ENCODE data around the gene FAM227A. TPM values are rescaled to one million over a fixed set of nuclear protein-coding genes. Genes with fewer than 3 reads are reported as not detected.

The FAM227A gene
- total RNA-seq, 2 experiments from 2014 or later: 0.12 to 0.40 TPM

DNA sequence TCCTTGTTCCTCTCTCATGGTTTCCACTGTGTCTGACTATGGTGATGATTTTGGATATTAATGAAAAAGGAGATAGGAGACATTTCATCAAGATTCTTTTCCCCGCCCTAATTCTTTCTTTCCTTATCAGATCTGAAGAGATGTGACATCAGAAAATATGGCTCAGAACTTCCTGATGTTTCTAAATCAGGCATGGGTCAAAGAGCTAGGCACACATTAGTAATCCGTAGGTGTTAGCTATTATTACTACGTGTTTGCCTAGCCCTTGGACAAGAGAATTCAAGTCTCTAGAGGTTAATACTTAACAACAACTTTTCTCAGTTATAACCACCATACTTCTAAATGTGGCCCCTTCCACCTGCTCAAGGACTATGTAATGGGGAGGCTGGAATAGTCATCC is 38.7 kb upstream of the FAM227A start:
- H3K27me3 Mint-ChIP-seq: no peaks in the 10 kb centered on the region
- H3K4me1 Mint-ChIP-seq: peaks cover 58% of the 10 kb centered on the region
- no peak overlapping the region for H3K4me3 Mint-ChIP-seq
- no peak for ATAC-seq
- peaks cover 56% of the 10 kb centered on the region for H3K36me3 Mint-ChIP-seq
- no peaks in the 10 kb centered on the region for H3K9me3 Mint-ChIP-seq (ENCODE audit: low read depth)
- DNase-seq: no peak
- CTCF ChIA-PET: interaction anchor here (0.8 to 1.0 kb wide), 3 partner anchors 13 to 72 kb away, joined by 3 to 4 read pairs (median 3); partner anchors contain the start of gene TOMM22
- no peak overlapping the region for H3K27ac Mint-ChIP-seq

DNA sequence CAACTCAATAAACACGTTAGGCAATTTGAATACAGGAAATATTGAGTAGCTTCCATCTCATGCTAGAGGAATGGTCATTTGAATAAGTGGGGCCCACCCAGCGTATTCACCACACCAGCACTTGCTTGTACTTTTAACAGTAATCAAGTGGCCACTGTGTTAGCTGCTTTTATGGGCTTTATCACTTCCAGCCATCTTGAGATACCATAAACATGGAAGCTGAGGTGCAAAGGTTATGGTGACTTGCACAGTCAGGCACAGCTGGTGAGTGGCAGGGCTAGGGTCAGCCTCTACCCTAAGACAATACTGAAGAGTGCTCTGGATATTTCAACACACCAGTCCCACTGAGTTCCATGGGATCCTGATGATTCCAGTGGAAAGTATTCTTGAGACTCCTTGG is 37.9 kb upstream of the FAM227A start:
- no peak overlapping the region for H3K27ac Mint-ChIP-seq
- DNase-seq (no peak), ATAC-seq (no peak)
- no peaks in the 10 kb centered on the region for H3K27me3 Mint-ChIP-seq
- peaks cover 53% of the 10 kb centered on the region for H3K36me3 Mint-ChIP-seq
- H3K4me1 Mint-ChIP-seq: peaks cover 51% of the 10 kb centered on the region
- no peaks in the 10 kb centered on the region for H3K9me3 Mint-ChIP-seq (ENCODE audit: low read depth)
- no peak overlapping the region for H3K4me3 Mint-ChIP-seq
- CTCF ChIA-PET: interaction anchor here (0.9 kb wide), 1 partner anchor 12 kb away, joined by 4 read pairs; the partner anchor contains the start of gene TOMM22

DNA sequence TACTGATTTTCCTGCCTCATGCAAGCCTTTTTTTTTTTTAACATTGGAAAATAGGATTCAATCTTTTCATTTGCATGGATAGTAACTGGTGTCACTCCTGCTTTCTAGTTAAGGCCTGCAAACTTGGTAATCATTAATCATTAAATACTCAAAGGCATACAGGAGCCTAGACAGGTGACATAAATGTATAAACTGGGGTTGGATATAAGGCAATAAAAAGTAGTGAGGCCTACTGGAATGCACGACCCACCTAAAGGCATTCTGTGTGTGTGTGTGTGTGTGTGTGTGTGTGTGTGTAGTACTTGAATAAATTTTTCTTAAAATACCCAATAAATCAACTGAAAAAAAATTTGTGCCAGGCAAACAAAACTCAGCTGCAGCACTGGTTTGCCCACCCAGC is 33.5 kb upstream of the FAM227A start:
- Mint-ChIP-seq H3K36me3 (peaks cover 43% of the 10 kb centered on the region), H3K4me1 (peaks cover 14% of the 10 kb centered on the region), H3K9me3 (ENCODE audit: low read depth) (no peaks in the 10 kb centered on the region), H3K27ac (no peak overlapping the region), H3K27me3 (no peaks in the 10 kb centered on the region), H3K4me3 (no peak overlapping the region)
- DNase-seq (no peak), ATAC-seq (no peak)
- CTCF ChIA-PET: interaction anchor here (1.0 kb wide), 1 partner anchor 8 kb away, joined by 5 read pairs; the partner anchor contains the start of gene TOMM22

DNA sequence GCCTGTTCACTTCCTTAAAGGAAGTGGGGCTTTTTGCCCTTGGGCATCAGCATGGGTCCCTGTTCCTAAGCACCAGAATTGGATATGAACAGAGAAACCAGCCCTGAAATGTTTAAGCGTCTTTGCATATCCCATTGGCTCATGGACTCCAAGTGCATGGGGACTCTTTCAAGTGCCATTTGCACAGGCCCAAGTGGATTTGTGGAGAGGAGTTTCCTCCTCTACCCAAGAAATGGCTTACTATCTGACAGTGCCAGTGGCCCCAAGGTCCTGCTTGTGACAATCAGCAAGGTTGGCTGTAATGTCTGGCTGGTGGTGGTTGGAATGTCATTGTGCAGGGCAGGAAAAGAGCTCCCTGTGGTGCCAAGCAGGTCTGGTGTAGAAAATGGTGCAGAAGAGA is 29.6 kb upstream of the FAM227A start:
- Mint-ChIP-seq H3K4me3 (no peak overlapping the region), H3K4me1 (peaks cover 20% of the 10 kb centered on the region), H3K27me3 (no peaks in the 10 kb centered on the region), H3K9me3 (ENCODE audit: low read depth) (no peaks in the 10 kb centered on the region), H3K36me3 (peaks cover 44% of the 10 kb centered on the region), H3K27ac (no peak overlapping the region)
- DNase-seq (no peak), ATAC-seq (no peak)
- CTCF ChIA-PET: no interaction called here

DNA sequence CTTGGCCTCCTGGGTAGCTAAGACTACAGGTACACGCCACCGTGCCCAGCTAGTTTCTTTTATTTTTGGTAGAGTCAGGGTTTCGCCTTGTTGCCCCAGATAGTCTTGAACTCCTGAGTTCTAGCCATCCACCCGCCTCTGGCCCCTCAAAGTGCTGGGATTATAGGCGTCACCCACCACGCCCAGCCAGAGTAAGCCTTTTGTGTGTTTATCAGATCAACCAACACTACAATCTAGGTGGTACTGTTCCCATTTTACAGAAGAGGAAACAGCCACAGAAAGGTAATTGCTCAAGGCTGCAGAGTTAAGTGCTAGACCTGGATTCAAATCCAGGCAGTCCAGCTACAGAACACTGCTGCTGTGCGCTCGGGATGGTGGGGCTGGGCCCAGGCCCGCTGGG is 28.7 kb upstream of the FAM227A start:
- H3K27ac Mint-ChIP-seq: no peak overlapping the region
- CTCF ChIA-PET: no interaction called here
- H3K4me1 Mint-ChIP-seq: peaks cover 19% of the 10 kb centered on the region
- DNase-seq (no peak), ATAC-seq (no peak)
- no peaks in the 10 kb centered on the region for H3K9me3 Mint-ChIP-seq (ENCODE audit: low read depth)
- no peaks in the 10 kb centered on the region for H3K27me3 Mint-ChIP-seq
- H3K36me3 Mint-ChIP-seq: peaks cover 43% of the 10 kb centered on the region
- no peak overlapping the region for H3K4me3 Mint-ChIP-seq

DNA sequence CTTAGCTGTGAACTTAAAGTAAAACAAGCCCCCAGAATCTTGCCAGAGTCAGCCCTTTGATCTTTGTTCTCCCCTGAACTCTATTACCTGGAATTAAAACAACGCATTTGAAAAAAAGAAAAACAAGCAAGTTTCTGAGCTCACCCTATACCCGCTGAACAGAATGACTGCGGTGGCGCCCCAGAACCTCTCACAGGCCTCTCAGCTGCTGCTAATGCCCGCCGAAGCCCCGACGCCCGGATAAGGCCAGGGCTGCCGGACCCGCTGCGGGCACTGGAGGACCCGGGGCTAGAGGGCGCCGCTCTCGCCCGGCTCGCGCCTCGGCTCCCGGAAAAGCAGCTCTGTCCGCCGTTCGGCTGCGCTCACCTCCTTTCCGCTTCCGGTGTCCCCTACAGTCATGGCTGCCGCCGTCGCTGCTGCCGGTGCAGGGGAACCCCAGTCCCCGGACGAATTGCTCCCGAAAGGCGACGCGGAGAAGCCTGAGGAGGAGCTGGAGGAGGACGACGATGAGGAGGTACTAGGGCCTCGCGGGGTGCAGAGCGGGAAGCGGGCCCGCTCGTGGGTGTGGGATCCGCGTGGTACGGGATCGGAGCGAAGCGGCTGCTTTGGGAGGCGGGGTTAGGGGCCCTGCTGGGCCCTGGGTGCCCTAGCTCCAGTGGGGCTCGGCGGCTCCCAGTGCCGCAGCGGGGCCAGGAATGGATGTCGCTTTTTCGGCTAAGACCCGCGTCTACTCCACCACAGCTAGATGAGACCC is 25.6 kb upstream of the FAM227A start, which contains the start of gene TOMM22:
Gene TOMM22, plus strand, starts transcription at position 376 of the 754 bp plus-strand sequence. Its CDS starts 22 bp downstream, at position 398.
- Mint-ChIP-seq H3K27ac (peak within 1 kb of the TSS; percentile 94), H3K9me3 (ENCODE audit: low read depth) (no peaks in the 10 kb centered on the region), H3K36me3 (peaks cover 27% of the 10 kb centered on the region), H3K4me1 (peaks cover 19% of the 10 kb centered on the region), H3K27me3 (no peaks in the 10 kb centered on the region), H3K4me3 (peak within 1 kb of the TSS; percentile 92)
- ATAC-seq (peak; percentile 98), DNase-seq (peak; percentile 90)
- CTCF ChIA-PET: interaction anchor here (0.8 to 3.8 kb wide), 16 partner anchors 8 to 637 kb away, joined by 3 to 43 read pairs (median 4); partner anchors contain the start of genes CBY1, FAM227A and GTPBP1

DNA sequence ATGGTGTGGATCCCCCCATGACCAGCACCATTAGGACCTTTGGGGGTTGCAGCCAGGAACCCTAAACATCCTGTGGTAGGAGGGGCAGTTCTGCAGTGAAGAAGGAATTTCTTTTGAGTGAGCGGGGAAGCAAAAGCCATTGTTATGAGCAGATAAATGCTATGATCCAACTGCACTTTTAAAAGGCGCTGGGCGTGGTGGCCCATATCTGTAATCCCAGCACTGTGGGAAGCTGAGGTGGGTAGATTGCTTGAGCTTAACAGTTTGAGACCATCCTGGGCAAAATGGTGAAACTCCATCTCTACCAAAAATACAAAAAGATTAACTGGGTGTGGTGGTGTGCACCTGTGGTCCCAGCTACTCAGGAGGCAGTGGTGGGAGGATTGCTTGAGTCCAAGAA is 19.6 kb upstream of the FAM227A start:
- Mint-ChIP-seq H3K9me3 (ENCODE audit: low read depth) (no peaks in the 10 kb centered on the region), H3K27ac (no peak overlapping the region), H3K4me1 (no peaks in the 10 kb centered on the region), H3K4me3 (no peak overlapping the region), H3K27me3 (no peaks in the 10 kb centered on the region), H3K36me3 (peaks cover 16% of the 10 kb centered on the region)
- CTCF ChIA-PET: no interaction called here
- no peak for DNase-seq
- no peak for ATAC-seq

DNA sequence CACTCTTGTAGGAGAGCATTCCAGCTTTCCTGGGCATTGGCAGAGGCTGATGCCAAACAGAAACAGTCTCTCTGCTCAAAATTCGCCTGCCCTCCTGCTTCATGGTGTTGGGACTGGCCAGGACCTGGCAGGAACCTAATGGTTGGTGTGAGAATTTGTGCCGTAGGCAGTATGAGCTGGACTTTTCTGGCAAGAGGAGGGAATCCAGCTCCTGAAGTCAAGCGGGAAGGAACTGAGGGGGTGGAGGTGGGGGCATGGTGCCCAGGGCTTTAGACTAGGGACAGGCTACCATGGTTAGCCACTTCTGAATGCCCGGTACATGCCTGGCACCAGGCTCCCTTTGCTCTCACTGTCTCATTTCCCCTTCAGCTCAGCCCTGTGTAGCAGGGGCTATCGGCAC is 18.7 kb upstream of the FAM227A start:
- no peaks in the 10 kb centered on the region for H3K27me3 Mint-ChIP-seq
- no peaks in the 10 kb centered on the region for H3K4me1 Mint-ChIP-seq
- CTCF ChIA-PET: no interaction called here
- no peaks in the 10 kb centered on the region for H3K9me3 Mint-ChIP-seq (ENCODE audit: low read depth)
- DNase-seq: no peak
- ATAC-seq: no peak
- no peak overlapping the region for H3K27ac Mint-ChIP-seq
- H3K4me3 Mint-ChIP-seq: no peak overlapping the region
- peaks cover 19% of the 10 kb centered on the region for H3K36me3 Mint-ChIP-seq

DNA sequence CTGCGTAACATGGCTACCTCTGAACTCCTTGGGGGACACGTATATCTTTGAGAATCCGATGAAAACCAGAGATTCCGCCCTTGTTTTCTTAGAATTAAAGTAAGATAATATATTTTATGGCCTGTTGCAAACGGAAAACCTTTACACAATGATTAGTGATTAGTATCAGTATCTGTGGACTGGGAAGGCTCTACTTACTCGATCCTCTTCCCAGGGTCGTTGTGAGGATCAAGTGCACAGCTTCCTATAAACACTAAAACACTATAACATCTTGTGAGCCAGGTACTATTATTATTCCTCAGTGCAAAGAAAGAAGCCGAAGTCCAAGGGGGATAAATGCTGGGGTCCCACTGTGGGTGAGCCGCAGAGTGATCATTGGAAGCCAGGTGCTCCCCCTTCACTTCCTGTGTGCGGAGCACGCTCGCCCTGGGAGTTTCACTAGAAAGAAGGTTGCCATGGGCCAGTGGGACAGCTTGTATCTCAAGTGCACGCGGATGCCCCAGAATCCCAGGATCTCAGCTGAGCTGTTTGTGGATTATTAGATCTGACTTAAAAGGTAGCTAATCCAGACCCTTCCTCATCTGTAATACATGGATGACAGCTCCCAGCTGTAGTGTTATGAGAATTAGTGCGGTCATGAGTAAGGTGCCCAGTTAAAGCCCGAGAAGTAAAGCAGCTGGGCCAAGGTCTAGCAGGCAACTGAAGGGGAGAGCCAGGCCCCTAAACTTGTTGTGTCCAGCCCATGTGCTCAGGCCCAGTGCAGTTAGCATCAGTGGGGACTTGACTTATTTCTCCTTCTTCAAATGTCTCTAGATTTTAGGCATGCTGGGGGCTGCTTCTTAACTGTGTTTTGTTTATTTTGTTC is 1.1 kb upstream of the FAM227A start:
- H3K4me3 Mint-ChIP-seq: peak overlapping the region; percentile 80
- ATAC-seq: peak; percentile 37
- H3K27ac Mint-ChIP-seq: peak overlapping the region; percentile 94
- no peaks in the 10 kb centered on the region for H3K36me3 Mint-ChIP-seq
- no peaks in the 10 kb centered on the region for H3K9me3 Mint-ChIP-seq (ENCODE audit: low read depth)
- CTCF ChIA-PET: interaction anchor here (1.8 kb wide), 1 partner anchor 25 kb away, joined by 8 read pairs; the partner anchor contains the start of gene TOMM22
- peak; percentile 67 for DNase-seq
- no peaks in the 10 kb centered on the region for H3K27me3 Mint-ChIP-seq
- H3K4me1 Mint-ChIP-seq: peaks cover 22% of the 10 kb centered on the region

DNA sequence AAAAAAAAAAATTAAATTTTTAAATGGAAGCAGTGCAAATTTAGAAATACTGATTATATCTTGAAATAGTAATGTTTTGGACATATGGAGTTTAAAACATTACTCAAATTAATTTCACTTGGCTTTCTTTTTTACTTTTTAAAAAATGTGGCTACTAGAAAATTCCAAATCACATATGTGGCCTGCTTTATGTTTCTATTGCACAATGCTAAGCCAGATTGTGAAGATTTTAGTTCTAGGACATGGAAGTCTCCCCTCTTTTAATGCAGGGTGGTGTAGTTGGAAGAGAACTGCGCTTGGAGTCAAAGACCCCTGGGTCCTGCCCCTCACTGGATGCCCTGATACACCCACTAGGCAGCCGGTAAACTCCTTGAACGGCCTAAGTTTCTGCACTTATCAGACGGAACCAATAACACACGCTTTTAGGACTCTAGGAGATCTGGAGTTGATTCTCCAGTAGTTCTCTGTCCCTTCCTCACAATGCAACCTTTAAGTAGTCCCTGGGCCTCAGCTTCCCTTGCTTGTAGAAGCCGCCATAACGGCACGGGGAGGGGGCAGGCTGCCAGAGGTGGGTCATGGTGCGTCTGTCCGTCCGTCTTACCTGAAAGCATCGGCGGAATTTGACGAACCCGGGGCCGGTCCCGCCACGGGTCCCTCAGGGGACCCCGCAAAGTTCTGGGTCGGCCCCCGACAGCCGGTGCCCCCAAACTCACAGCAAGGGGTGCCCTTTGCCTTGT is 505 bp downstream of the FAM227A start:
- DNase-seq (no peak), ATAC-seq (no peak)
- peaks cover 22% of the 10 kb centered on the region for H3K4me1 Mint-ChIP-seq
- peak overlapping the region; percentile 94 for H3K27ac Mint-ChIP-seq
- CTCF ChIA-PET: no interaction called here
- no peaks in the 10 kb centered on the region for H3K36me3 Mint-ChIP-seq
- no peaks in the 10 kb centered on the region for H3K9me3 Mint-ChIP-seq (ENCODE audit: low read depth)
- peak overlapping the region; percentile 80 for H3K4me3 Mint-ChIP-seq
- H3K27me3 Mint-ChIP-seq: no peaks in the 10 kb centered on the region

DNA sequence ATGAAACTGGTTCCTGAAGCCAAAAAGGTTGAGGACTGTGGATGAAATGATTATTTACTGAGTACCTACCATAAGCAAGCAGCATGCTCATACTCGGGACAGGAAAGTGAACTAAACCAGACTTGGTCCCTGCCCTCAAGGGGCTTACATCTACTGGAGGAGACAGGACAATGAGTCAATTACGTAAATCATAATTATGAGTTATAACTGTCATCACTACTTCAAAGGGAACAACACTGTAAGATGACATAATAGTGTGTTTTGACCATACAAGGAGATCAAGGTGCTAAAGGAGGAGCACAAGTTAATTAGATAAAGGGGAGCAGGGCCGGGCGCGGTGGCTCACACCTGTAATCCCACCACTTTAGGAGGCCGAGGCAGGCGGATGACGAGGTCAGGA is 2.5 kb downstream of the FAM227A start:
- CTCF ChIA-PET: no interaction called here
- Mint-ChIP-seq H3K27ac (no peak overlapping the region), H3K4me3 (no peak overlapping the region), H3K9me3 (ENCODE audit: low read depth) (no peaks in the 10 kb centered on the region), H3K36me3 (no peaks in the 10 kb centered on the region), H3K4me1 (peaks cover 19% of the 10 kb centered on the region), H3K27me3 (no peaks in the 10 kb centered on the region)
- DNase-seq (no peak), ATAC-seq (no peak)

DNA sequence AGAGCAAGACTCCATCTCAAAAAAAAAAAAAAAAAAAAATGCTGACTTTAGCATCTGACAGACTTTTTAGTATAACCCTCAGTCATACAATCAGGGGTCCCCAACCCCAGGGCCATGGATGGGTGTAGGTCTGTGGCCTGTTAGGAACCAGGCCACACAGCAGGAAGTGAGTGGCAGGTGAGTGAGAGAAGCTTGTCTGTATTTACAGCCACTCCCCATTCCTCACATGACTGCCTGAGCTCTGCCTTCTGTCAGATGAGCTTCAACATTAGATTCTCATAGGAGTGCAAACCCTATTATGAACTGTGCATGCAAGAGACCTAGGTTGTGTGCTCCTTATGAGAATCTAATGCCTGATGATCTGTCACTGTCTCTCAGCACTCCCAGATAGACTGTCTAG is 3.3 kb downstream of the FAM227A start:
- Mint-ChIP-seq H3K27ac (no peak overlapping the region), H3K36me3 (no peaks in the 10 kb centered on the region), H3K27me3 (no peaks in the 10 kb centered on the region), H3K4me3 (no peak overlapping the region), H3K9me3 (ENCODE audit: low read depth) (no peaks in the 10 kb centered on the region), H3K4me1 (peaks cover 13% of the 10 kb centered on the region)
- ATAC-seq (no peak), DNase-seq (no peak)
- CTCF ChIA-PET: no interaction called here

DNA sequence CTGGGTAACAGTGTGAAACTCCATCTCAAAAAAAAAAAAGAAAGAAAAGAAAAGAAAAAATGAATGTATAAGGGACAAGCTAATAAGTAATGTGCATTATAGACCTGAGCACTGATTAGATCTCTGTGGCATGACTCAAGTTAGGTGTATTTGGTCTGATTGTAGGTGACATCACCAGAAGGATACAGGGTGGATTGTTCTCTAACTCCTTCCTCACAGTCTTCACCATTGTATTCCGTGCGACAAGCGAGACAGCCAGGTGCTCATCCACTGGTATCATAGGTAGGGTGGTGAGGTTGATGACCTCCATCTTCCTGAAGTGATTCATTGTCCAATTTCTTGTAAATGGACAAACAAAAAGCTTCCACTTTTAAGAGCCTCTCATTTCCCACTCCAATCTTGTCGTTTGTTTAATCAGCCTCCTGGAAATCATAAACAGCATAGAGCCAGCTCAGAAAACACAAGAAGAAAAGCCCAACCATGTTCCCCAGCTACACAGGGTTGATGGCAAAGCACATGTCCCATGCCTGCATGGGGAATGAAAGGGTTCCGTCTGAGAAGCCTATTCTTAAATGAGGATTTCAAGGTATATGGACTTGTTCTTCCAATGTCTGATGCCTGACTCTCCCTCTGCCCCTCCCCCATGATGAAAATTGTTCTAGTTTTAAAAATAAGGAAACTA is 6.2 kb downstream of the FAM227A start:
- Mint-ChIP-seq H3K27ac (no peak overlapping the region), H3K4me3 (no peak overlapping the region), H3K4me1 (peaks cover 2% of the 10 kb centered on the region), H3K9me3 (ENCODE audit: low read depth) (no peaks in the 10 kb centered on the region), H3K36me3 (no peaks in the 10 kb centered on the region), H3K27me3 (peaks cover 3% of the 10 kb centered on the region)
- CTCF ChIA-PET: no interaction called here
- no peak for DNase-seq
- ATAC-seq: no peak
